ENCODE measurements around the gene EXOC6.
"Not testable (repeated sequence)": the region's sequence is repeated elsewhere in the genome, so short reads cannot be mapped to it uniquely, and the experiment has no call there.

The EXOC6 gene

GRCh38 chr10:93079663-93080349 lies 231.5 kb downstream of the EXOC6 start:
- DNase-seq (ENCODE audit: low read depth in 2 of 2), result no peak

- DNase-seq (ENCODE audit: low read depth in 2 of 2), result peak; percentile 17
These were observed 232.2 kb downstream of the EXOC6 start for GRCh38 chr10:93080350-93081046.

- DNase-seq (ENCODE audit: low read depth in 2 of 2), result no peak
These were observed 233.0 kb downstream of the EXOC6 start for GRCh38 chr10:93081318-93081717.

- no peak for DNase-seq (ENCODE audit: low read depth in 2 of 2)
These were observed 233.5 kb downstream of the EXOC6 start for GRCh38 chr10:93081834-93082233.

GRCh38 chr10:93083743-93084539 lies 235.6 kb downstream of the EXOC6 start:
- no peak for DNase-seq (ENCODE audit: low read depth in 2 of 2)

GRCh38 chr10:93085272-93085859 lies 237.0 kb downstream of the EXOC6 start:
- no peak for DNase-seq (ENCODE audit: low read depth in 2 of 2)

- no peak for DNase-seq (ENCODE audit: low read depth in 2 of 2)
These were observed 238.0 kb downstream of the EXOC6 start for GRCh38 chr10:93086289-93086688.

GRCh38 chr10:93087846-93088245 lies 239.5 kb downstream of the EXOC6 start:
- no peak for DNase-seq (ENCODE audit: low read depth in 2 of 2)

GRCh38 chr10:93088466-93088865 lies 240.1 kb downstream of the EXOC6 start:
- DNase-seq (ENCODE audit: low read depth in 2 of 2), result no peak

- DNase-seq (ENCODE audit: low read depth in 2 of 2), result no peak
These were observed 242.3 kb downstream of the EXOC6 start for GRCh38 chr10:93090619-93091018.

- no peak for DNase-seq (ENCODE audit: low read depth in 2 of 2)
These were observed 243.6 kb downstream of the EXOC6 start for GRCh38 chr10:93091960-93092359.

GRCh38 chr10:93095225-93095624 lies 246.9 kb downstream of the EXOC6 start:
- no peak for DNase-seq (ENCODE audit: low read depth in 2 of 2)

- DNase-seq (ENCODE audit: low read depth in 2 of 2), result no peak
These were observed 248.6 kb downstream of the EXOC6 start for GRCh38 chr10:93096901-93097300.

- DNase-seq (ENCODE audit: low read depth in 2 of 2), result no peak
These were observed 249.1 kb downstream of the EXOC6 start for GRCh38 chr10:93097386-93097785.

GRCh38 chr10:93098816-93099215 lies 250.5 kb downstream of the EXOC6 start:
- no peak for DNase-seq (ENCODE audit: low read depth in 2 of 2)

- DNase-seq (ENCODE audit: low read depth in 2 of 2), result no peak
These were observed 251.3 kb downstream of the EXOC6 start for GRCh38 chr10:93099670-93100069.

GRCh38 chr10:93101148-93101547 lies 252.8 kb downstream of the EXOC6 start:
- not testable (repeated sequence) for DNase-seq (ENCODE audit: low read depth in 2 of 2)

- DNase-seq (ENCODE audit: low read depth in 2 of 2), result no peak
These were observed 255.6 kb downstream of the EXOC6 start for GRCh38 chr10:93103953-93104352.

GRCh38 chr10:93106631-93107072 lies 258.3 kb downstream of the EXOC6 start:
- DNase-seq (ENCODE audit: low read depth in 2 of 2), result peak; percentile 18 to 27

All from fibroblast of skin of left quadriceps (primary cell).